Nephron progenitor cell (in vitro differentiated cells): Measurements from ENCODE around the gene PLXNA4.

Experiments used
- DNase-seq: peaks from one replicate; pipeline ENCODE4 v3.0.0; 2021
- H3K27ac Mint-ChIP-seq: 2 replicates; pipeline ENCODE4 v1.8.0; 2021; ENCODE audit warnings: mild to moderate bottlenecking, moderate library complexity, mixed read lengths
- H3K27me3 Mint-ChIP-seq: 2 replicates; pipeline ENCODE4 v1.8.0; 2021; ENCODE audit warnings: mild to moderate bottlenecking, low read depth, mixed read lengths; ENCODE audit not compliant: poor library complexity
- H3K36me3 Mint-ChIP-seq: 2 replicates; pipeline ENCODE4 v1.8.0; 2021; ENCODE audit warnings: low read depth, mixed read lengths
- H3K4me1 Mint-ChIP-seq: 2 replicates; pipeline ENCODE4 v1.8.0; 2021; ENCODE audit warnings: mixed read lengths
- H3K4me3 Mint-ChIP-seq: 2 replicates; pipeline ENCODE4 v1.8.0; 2021; ENCODE audit warnings: mild to moderate bottlenecking, moderate library complexity, mixed read lengths
- H3K9me3 Mint-ChIP-seq: 2 replicates; pipeline ENCODE4 v1.8.0; 2021; ENCODE audit warnings: mild to moderate bottlenecking, moderate library complexity, mixed read lengths
- CTCF ChIP-seq: fragments of 200-600 bp; sonication (generic); IDR thresholded peaks from 2 replicates; pipeline ENCODE4 v1.5.0; 2021; ENCODE audit warnings: antibody characterized with exemption

The PLXNA4 gene

GRCh38 chr7:132584796-132585494 is 8.7 kb upstream of the PLXNA4 start:
- Mint-ChIP-seq H3K4me3 (no peak overlapping the region), H3K9me3 (no peaks in the 10 kb centered on the region), H3K27me3 (peaks cover 74% of the 10 kb centered on the region), H3K27ac (no peak overlapping the region), H3K4me1 (no peaks in the 10 kb centered on the region), H3K36me3 (no peaks in the 10 kb centered on the region)
- TF ChIP-seq CTCF: no peak
- DNase-seq: no peak

- Mint-ChIP-seq H3K27ac (no peak overlapping the region), H3K27me3 (peaks cover 81% of the 10 kb centered on the region), H3K9me3 (no peaks in the 10 kb centered on the region), H3K4me1 (peaks cover 4% of the 10 kb centered on the region), H3K4me3 (no peak overlapping the region), H3K36me3 (no peaks in the 10 kb centered on the region)
- TF ChIP-seq CTCF: no peak
- no peak for DNase-seq
Observed at GRCh38 chr7:132581431-132581830, 5.2 kb upstream of the PLXNA4 start.

- Mint-ChIP-seq H3K4me3 (no peak overlapping the region), H3K27me3 (peaks cover 82% of the 10 kb centered on the region), H3K36me3 (no peaks in the 10 kb centered on the region)
Observed at GRCh38 chr7:132580717-132581285, 4.5 kb upstream of the PLXNA4 start.

GRCh38 chr7:132580277-132580676 is 4.0 kb upstream of the PLXNA4 start:
- no peak for DNase-seq
- TF ChIP-seq CTCF: no peak
- H3K4me3 Mint-ChIP-seq: no peak overlapping the region
- H3K27me3 Mint-ChIP-seq: peaks cover 84% of the 10 kb centered on the region
- peaks cover 10% of the 10 kb centered on the region for H3K4me1 Mint-ChIP-seq
- H3K27ac Mint-ChIP-seq: no peak overlapping the region
- H3K9me3 Mint-ChIP-seq: no peaks in the 10 kb centered on the region
- no peaks in the 10 kb centered on the region for H3K36me3 Mint-ChIP-seq

More at GRCh38 chr7:132580717-132581285, 4.5 kb upstream of the PLXNA4 start:
- H3K9me3 Mint-ChIP-seq: no peaks in the 10 kb centered on the region
- TF ChIP-seq CTCF: peak; percentile 79
- H3K4me1 Mint-ChIP-seq: peaks cover 6% of the 10 kb centered on the region
- peak; percentile 79 for DNase-seq
- no peak overlapping the region for H3K27ac Mint-ChIP-seq

GRCh38 chr7:132579260-132579899 is 3.1 kb upstream of the PLXNA4 start:
- no peaks in the 10 kb centered on the region for H3K9me3 Mint-ChIP-seq
- no peak for DNase-seq
- peaks cover 16% of the 10 kb centered on the region for H3K4me1 Mint-ChIP-seq
- H3K27me3 Mint-ChIP-seq: peaks cover 88% of the 10 kb centered on the region
- no peak for TF ChIP-seq CTCF
- H3K4me3 Mint-ChIP-seq: no peak overlapping the region
- H3K36me3 Mint-ChIP-seq: no peaks in the 10 kb centered on the region
- no peak overlapping the region for H3K27ac Mint-ChIP-seq
